Measurements from ENCODE around the gene PARP6.

DNA sequence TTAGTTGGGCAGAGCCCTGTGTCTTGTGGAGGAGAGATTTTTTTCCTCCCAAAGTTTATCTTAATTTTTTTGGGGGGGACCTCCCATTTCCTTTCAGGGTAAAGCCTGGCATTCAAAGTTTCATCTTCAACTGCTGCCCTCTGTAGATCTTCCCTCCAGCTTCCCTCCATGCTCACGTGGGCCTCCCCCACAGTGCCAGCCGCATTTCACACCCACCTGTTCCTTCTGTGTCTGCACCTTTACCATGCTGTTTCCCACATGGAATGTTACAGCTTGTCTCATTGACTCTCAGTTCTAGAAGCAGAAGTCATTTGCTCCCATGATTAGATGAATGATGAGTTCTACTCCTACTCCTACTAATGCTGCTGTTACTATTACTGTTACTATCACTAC, 41.1 kb upstream of the PARP6 start:
- TF ChIP-seq EZH2phosphoT487 (IDR thresholded peaks at IDR 0.05; ENCODE audit: borderline replicate concordance, low read length) (no peak), CTCF (IDR thresholded peaks at IDR 0.05; ENCODE audit: low read depth, low read length, poor library complexity, severe bottlenecking) (no peak)
